HG02623 (cell line): ENCODE results near the gene TEDC1.
"Not testable (repeated sequence)": the region's sequence is repeated elsewhere in the genome, so short reads cannot be mapped to it uniquely, and the experiment has no call there.

Source experiments
- ATAC-seq: cut with Tn5 transposase; IDR thresholded peaks from one replicate; pipeline ENCODE4 v1.9.1; 2021; ENCODE audit warnings: moderate library complexity; ENCODE audit not compliant: unreplicated experiment

The TEDC1 gene

DNA sequence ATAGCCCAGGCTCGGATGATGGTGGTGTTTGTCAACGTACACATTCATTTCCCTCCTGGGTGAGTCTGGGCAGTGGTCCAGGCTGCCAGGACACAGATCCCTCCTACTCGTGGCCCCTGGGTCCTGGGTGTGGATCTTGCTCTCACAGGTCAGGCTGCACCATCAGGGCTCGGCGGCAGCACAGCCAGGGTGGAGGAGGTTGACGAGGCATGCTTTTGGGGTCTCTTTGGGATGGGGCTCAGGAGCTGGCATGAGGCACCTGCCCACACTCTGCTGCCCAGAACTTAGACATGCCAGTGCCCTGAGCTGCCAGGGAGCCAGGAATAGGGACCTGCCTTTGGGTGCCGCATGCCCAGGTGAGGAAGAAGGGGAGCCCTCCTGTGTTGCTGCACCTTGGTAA, 45.0 kb downstream of the TEDC1 start:
- ATAC-seq = no peak

DNA sequence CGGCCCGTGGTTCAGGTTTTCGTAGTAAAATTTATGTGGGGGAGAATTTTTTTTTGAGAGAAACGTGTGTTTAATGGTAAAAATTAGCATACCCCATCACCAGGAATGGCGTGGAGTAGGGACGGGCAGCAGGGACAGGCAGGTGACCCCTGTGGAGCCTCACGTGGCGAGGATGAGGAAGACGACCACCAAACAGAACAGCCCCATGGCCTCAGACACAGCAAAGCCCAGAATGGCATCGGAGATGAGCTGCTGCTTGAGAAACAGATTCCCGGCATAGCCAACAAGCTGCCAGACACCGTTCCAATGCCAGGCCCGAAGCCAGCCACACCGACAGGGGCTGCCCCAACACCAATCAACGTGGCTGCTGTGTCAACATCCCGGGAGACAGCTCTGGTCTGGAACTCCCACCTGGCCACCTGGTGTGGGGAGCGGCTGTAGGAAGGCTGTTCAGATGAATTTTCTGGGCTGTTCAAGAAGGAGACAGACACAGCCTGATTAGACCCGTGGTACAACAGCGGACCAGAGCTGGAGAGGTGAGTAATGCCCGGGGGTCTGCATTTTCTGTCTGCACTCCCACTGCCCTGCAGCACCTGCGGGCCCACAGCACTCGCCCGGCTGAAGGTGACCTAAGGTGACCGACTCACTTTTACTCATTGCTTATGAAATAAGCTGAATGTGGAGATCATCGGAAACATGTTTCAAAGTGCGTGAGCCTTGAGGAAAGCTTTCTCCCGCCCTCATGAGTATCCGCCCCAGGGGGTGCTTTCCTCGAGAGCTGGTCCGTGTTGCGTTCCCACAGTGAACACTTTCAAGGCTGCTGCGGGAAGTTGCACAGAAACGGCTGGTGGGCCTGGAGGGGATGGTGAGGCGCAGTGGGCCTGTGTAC, 45.9 kb downstream of the TEDC1 start:
- no peak for ATAC-seq

DNA sequence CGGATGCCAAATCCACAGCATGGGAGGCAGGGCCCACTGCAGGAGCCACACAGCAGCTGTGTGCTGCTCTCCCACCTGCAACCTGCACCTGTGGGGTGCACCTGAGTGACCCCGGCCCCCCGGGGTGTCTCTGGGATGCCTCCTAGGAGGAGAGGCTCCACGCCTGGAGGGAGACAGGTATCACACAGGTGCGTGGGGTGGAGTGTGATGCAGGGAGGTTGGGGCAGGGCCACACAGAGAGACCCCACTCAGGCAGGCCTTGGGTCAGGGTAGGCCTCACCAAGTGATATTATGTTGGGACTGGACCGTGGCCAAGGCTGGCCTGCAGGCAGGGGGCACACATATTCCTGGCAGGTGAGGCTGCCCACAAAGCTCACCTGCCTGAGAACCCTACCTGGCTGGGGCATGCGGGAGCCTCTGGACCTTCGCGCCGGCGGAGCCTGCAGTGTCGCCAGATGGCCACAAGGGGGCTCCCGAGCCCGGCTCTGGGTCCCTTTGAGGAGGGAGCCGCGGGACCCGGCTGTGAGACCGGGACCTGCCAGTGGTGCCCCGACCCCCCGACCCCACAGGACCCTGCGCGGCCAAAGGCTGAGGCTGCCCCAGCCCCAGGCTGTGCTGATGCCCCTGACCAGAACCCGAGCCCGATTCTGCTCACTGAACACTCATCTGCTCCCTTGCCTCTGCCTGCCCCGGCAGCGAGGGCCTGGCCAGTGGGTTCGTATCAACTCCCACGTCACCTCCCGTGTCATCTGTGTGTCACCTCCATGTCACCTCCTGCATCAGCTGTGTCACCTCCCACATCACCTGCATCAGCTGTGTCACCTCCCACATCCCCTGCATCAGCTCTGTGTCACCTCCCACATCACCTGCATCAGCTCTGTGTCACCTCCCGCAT, 46.8 kb downstream of the TEDC1 start:
- ATAC-seq = no peak

DNA sequence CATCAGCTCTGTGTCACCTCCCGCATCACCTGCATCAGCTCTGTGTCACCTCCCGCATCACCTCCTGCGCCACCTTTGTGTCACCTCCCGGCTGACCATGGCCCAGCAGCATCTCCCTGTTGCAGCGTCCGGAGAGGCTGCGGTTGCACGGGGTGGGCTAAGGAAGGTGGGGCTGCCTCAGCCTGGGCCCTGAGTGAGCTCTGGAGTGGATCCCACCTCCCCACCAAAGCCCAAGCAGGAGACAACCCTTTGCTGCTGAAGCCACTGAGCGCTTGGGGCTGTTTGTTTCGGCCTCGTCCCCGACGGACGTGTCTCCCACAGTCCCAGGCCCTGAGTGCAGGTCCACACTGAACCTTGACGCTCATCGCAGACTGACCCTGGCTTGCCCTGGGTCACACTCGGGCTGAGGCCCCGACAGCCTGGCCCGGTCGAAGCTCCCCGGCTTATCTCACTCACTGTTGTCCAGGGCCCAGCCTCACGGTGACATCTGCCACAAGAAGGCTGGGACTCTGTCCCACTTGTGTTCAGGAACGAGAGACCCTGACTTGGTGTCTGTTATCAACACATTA, 47.5 kb downstream of the TEDC1 start:
- ATAC-seq = no peak

DNA sequence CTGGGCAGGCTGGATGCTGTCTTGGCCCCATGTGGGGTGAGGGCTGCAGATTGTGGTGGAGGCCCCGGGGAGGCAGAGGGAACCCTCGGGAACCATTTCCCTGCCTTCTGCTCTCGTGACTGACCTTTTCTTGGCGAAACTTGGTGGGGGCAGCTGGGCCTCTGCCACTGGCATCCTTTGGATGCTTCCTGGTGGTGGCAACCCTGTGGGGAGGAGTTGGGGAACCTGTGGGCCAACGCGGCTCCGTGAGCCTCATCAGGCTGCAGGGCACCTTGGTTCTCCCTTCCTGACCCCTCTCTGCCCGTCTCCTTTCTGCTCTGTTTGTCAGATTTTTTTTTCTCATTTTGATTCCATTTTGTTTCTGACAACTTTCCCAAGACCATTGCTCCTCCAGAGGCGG, 49.8 kb downstream of the TEDC1 start:
- no peak for ATAC-seq

DNA sequence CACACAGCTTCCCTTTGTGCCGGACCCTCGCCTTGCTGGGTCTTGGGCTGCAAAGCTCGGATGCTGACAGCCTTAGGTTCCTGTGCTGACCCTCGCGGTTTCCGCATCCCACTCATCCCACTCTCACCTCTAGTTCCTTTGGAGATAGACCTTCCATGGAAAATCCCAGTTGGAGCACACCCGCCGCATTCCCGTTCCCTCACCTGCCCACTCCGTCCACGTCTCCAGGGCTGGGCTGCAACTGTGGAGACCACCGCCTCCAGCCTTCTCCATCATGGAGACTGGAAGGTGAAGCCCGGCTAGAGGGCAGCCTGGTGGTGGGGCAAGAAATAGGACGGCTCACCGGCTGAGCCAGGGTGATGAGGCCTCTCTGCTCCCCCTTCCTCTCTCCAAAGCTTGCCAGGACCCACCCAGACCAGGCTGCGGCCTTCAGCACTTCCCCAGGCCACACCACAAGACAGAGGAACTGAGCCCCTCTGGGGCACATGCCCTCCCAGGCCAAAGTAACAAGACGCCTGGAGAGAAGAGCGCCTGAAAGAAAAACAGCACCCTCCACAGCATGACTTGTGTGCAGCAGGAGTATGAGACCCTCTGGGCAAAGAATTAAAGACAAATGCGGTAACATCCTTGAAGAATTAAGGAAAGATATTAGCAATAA, 50.3 kb downstream of the TEDC1 start:
- ATAC-seq = no peak

DNA sequence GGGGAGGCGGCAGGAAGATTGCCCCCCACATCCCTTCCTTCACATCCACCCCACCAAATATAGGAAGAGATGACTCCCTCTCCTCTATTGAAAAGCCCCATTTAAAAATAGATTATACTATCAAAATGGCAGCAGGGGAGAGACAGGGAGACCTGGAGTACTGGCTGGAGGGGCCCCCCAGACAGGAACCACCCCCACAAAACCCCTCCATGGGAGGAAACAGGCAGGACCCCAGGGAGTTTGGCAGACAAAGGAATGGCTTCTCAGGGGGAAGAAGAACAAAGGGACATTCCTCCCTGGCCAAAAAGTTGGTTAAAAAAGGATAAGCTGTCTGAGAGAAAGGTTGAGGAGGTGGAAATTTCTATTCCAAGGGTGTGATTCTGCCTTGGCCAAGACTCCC, 54.6 kb downstream of the TEDC1 start:
- not testable (repeated sequence) for ATAC-seq

DNA sequence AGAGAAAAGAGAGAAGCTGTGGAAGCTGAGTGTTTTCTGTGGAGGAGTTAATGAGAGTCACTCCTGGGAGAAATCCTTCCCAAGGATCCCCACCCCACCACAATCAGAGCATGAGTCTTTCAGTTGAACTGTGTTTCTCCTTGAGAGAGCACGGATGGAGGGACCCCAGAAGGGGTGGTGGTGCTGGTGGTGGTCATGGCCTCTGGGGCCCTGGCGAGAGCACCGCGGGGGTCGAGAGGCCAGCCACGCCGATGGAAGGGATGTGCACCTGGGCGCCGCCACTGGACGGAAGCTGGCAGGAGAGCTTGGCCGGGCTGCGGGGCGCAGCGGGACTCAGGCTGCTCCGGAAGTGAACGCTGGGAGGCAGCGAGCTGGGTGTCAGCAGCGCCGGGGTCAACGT, 55.4 kb downstream of the TEDC1 start:
- not testable (repeated sequence) for ATAC-seq

DNA sequence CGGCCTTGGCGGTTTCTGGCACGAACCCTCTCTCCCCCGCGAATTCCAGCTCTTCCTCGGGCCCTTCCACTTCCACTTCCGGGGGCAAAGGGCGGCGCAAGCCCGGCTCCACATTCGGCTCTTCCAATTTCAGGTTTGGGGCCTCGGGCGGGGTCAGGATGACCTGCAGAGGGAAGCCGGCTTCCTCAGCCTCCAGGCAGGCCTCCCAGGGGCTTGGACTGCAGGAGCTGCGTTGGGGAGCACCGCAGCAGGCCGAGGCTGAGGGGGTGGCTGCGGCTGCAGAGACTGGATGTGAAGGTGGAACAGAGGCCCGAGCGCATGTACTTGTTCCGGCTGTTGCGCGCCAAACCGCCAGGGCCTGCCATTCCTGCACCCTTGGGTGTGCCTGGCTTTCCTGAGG, 56.0 kb downstream of the TEDC1 start:
- ATAC-seq = not testable (repeated sequence)

DNA sequence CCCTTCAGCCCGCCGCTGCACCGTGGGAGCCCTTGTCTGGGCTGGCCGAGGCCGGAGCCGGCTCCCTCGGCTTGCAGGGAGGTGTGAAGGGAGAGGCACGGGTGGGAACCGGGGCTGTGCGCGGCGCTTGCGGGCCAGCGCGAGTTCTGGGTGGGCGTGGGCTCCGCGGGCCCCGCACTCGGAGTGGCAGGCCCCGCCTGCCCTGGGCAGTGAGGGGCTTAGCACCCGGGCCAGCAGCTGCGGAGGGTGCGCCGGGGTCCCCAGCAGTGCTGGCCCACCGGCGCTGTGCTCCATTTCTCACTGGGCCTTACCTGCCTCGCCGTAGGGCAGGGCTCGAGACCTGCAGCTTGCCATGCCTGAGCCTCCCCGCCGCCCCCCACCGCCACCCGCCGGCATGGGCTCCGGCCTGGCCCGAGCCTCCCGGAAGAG, 56.7 kb downstream of the TEDC1 start:
- ATAC-seq = no peak
